GM21528 (cell line): Measurements from ENCODE around the gene GOLGA1.
A peak's percentile ranks its signal among the peaks of the same experiment; 100 is the strongest.

Source experiments
- ATAC-seq: cut with Tn5 transposase; IDR thresholded peaks from one replicate; pipeline ENCODE4 v1.9.1; 2021; ENCODE audit warnings: mild to moderate bottlenecking, moderate library complexity; ENCODE audit not compliant: unreplicated experiment, low FRiP score

Gene GOLGA1

DNA sequence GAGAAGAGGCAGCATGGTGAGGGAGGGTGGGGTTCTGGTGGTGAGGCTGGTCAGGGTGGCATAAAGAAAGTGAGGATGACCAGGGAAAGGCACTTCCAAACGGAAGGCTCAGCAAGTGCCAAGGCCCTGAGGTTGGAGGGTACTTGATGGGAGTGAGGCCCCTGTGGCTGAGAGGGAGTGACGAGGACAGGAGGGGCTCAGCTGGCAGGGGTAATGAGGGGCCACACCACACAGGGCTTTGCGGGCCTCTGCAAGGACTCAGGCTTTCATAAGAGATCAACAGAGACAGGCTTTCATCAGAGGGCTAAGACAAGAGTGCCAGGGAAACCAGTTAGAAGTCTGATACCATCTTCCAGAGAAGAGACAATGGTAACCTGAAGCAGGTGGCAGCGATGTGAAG, 55.3 kb downstream of the GOLGA1 start:
- no peak for ATAC-seq

DNA sequence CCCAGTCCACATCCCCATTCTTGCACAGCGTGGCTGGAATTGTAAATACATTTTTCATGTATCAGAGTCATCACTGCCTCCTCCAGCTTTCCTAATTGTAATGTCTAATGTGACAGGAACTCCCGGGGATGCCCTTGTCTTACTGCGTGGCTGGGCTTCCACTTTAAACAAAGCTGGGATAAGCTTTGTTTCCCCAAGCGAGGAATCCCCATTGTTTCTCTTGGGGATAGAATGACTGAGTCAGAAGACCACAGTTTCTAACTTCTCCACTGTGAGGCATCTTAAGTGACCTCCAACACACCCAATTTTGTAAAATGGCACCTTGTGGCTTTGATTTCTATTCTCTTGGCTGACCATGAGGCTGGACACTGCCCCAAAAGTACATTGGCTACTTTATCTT, 56.5 kb downstream of the GOLGA1 start:
- ATAC-seq = no peak

GRCh38 chr9:124882231-124882630, 58.7 kb downstream of the GOLGA1 start:
- no peak for ATAC-seq

GRCh38 chr9:124881138-124881743, 59.6 kb downstream of the GOLGA1 start:
- ATAC-seq = no peak

GRCh38 chr9:124880501-124880900, 60.4 kb downstream of the GOLGA1 start:
- ATAC-seq = no peak

DNA sequence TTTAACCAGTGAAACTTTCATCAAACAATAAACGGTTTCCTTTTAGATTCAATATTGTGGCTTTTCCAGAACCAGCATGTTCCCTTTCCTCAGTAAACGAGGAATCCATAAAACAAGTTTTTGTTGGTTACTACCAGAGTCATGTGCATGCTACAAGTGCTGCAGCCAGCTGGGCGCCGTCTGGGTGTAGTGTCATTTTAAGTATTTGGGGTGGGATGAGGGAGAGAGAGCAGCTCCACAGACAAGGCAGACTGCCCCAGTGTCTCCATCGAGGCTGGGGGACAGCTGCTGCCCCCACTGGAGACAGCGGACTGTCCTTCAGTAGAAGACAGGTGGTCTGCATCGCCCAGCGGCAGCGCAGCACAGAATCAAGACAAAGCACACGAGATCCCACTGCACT, 61.7 kb downstream of the GOLGA1 start:
- no peak for ATAC-seq

DNA sequence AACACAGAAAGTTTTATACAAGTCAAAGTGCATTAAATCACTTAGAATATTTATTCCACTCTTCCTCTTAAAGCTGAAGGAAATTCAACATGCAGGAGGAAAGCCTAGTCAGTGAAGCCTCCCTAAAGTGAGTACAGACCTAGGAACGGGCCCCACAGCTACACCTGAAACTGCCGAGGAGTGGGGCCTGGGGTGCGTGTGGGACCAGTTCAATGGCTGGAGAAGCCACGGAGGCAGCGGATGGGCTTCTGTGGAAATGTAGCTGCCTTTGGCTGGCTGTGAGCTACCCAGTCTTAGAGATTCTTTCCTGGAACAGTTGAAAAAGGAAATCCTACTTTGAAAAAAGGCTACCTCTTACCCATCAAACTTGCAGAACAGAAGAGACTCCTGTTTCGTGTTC, 62.4 kb downstream of the GOLGA1 start:
- no peak for ATAC-seq

DNA sequence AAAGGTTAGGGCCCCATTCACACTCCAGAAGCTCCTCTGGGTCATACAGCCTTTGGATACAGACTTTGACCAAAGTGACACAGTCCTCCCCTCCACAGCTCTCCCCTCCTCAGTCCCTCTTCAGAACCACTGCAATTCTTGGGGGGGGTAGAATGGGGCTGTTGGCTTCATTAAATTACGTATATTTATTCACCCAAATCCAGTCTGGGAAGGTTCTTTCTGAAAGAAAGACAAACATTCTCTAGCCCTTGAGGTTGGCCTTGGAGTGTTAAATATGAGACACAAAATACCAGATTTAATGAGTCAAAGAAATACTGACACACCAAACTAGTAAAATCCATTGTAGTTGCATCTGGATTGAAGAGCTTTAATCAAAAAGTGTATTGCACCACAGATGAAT, 62.9 kb downstream of the GOLGA1 start:
- ATAC-seq = no peak

DNA sequence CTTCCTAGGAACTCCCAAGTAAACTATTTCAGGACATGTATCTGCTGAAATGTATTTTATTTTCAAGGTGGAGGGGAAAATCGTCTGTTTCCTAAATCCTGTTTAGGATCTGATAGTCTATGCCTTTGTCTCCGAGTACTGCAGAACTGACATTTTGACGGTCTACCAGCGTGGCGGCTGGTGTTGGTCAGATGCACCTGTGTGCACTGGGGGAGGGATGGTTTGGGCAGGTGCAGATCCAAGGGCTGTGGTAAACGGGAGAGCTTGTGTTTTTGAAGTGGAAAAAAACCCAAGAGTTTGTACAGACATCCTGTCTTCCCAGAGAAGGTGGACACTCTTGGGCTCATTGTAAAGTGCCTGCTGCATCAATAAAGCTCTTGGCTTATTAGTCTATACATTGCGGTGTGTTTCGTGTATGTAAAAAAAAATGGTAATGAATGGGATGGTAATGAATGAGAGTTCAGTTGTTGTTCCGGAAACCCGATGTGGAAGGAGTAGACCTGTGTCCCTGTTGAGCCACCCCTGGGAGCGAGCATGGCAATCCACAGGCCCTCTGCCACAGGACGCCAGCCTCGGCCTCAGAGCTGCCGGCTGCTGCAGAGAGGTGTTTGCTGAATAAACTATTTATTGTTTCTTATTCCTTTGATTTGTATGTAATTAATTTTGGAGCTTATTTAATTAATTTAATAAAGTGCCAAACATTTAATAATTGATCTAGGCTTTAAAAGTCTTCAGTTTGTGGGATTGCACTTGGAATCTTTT, 63.7 kb downstream of the GOLGA1 start:
- ATAC-seq = no peak

DNA sequence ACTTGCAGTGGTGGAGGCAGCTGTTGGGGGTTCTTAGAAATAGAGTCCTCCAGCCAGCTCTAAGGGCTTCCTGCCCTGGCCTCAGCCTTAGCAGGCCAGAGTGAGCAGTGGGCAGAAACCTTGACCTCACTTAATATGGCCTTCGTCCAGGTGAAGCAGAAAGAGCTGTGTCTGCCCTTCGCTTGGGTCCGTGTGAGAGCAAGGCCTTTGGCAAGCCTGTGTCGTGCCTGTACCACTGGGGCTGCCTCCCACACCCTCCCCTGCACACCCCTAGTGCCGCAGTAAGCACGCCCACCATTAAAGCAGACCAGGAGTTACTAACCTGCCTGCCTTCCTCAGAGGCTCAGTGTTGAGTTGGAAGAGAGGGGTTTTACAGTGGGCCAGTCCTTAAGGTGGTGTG, 65.4 kb downstream of the GOLGA1 start:
- ATAC-seq = no peak

- no peak for ATAC-seq
Measured at GRCh38 chr9:124873664-124874063, 67.2 kb downstream of the GOLGA1 start.

DNA sequence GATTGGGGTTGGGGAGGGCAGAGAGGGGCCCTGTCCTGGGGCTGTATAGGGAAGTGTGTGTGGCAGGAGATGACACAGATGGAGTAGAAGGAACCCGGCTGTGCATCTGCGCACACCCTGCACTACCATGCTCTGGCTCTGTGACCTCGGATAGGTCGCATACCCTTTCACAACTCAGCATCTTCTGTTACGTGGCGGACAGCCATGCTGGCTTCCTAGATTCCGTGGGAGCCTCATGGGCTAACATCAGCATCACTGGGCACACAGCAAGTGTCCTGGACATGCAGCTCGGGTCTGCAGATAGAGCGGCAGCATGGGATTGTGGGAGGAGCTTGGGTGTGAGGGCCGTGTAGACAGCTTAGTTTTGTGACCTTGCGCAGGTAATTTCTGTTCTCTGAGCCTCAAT, 69.7 kb downstream of the GOLGA1 start:
- no peak for ATAC-seq

- no peak for ATAC-seq
Measured at GRCh38 chr9:124870723-124871122, 70.2 kb downstream of the GOLGA1 start.

GRCh38 chr9:124869986-124870560, 70.8 kb downstream of the GOLGA1 start:
- ATAC-seq = peak; percentile 35

DNA sequence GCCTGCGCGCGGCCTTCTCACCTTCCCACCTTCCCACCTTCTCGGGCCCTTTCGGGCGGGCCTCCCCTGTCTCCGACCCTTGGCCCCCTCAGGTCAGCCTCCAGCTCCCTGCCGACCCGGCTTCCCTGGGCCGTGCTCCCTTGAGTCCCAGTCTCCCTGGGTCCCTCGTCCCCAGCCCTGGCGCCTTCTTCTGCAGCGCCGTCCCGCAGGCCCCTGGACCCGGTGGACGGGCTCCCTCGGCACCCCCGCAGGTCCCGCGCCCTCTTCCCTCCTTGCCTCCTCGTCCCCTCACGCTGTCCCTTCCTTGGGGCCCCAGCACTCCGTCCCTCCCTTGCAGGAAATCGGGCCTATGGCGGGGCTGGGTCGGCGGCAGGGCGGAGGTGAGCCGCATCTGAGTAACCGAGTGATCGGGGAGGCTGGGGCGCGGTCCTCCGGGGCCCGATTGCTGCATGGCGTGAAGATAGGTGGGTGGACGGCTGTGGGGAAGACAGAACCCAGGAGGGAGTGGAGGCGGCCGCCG, 71.4 kb downstream of the GOLGA1 start:
- peak; percentile 14 for ATAC-seq

DNA sequence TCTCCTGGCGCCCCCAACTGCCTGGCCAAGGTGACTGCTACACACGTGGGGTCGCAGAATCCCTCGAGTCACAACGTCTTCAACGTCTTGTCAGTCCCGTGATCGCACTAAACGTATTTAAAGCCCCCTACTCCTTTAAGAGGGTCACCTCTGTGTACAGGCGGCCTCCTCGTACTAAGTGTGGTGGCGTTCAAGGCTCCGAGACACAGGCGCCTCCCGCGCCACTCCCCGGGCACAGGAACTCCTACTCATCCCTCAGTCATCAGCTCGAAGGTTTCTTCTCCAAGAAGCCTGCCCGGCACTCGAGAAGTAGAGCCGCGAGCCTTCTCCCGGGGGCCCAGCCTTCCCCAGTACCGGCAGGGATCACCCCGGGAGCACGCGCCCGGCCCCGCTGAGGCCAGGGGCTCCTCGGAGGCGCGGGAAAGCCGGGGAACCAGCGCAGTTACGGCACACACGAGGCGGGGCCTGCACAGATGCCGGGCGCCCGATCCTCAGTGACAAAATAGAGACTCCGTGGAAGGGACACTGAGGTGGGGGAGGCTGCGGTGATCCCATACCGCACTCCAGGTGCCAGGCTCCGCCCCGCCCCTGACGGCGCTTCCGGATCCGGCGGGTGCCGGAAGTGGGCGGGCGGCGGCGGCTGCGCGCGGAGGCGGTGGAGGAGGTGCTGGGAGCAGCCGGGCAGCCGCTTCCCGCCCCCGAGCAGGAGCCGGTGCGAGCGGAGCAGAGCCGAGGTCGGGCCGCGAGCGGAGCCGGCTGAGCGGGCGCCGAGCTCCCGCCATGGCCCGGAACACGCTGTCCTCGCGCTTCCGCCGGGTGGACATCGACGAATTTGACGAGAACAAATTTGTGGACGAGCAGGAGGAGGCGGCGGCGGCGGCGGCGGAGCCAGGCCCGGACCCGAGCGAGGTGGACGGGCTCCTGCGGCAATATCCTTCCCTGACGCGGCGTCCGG, 72.1 kb downstream of the GOLGA1 start:
- peak; percentile 58 for ATAC-seq

DNA sequence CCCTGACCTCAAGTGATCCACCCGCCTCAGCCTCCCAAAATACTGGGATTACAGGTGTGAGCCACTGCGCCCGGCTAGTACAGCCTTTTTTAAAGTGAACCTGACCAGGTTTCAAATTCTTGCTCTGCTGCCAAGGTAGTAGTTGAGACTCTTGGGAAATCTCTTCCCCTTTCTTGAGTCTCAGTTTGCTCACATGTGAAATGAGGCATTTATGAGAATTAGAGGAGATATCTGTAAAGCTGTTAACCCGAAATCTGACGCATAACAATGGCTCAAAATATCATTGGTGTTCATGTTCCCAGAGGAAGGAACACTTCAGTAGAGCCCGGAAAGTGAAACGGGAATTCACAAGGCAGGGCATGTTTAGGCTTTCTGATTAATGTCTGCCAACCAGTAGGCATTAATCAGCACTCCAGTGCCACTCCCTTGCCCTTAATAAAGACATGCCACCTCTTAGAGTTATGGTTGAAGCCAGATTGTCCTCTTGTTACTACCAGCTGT, 77.5 kb downstream of the GOLGA1 start:
- no peak for ATAC-seq

- peak; percentile 86 for ATAC-seq
Measured at GRCh38 chr9:124861342-124862229, 79.3 kb downstream of the GOLGA1 start, which contains the start of the genes ARPC5L and RPL35. Gene ARPC5L, plus strand, starts transcription at chr9:124862130. Its CDS starts 7,161 bp downstream, at chr9:124869291. Gene RPL35, minus strand, starts transcription at chr9:124861957. Its CDS starts 45 bp downstream, at chr9:124861912.
